ENCODE data around the gene MME. TPM values are rescaled to one million over a fixed set of nuclear protein-coding genes. Genes with fewer than 3 reads are reported as not detected.

MME gene
- total RNA-seq, 1 experiment from 2014 or later: 23.9 TPM

GRCh38 chr3:155227141-155227540, 147.0 kb downstream of the MME start:
- H3K9me3 Mint-ChIP-seq: peaks cover 9% of the 10 kb centered on the region; the same call in 1 of the 2 replicates
- no peaks in the 10 kb centered on the region for H3K4me1 Mint-ChIP-seq
- DNase-seq (ENCODE audit: low spot score) (no peak), ATAC-seq (no peak)
- POLR2A ChIA-PET: no interaction called here
- H3K27me3 Mint-ChIP-seq (ENCODE audit: low read depth): no peaks in the 10 kb centered on the region
- no peak overlapping the region for H3K27ac Mint-ChIP-seq
- H3K36me3 Mint-ChIP-seq: peaks cover 10% of the 10 kb centered on the region
- CTCF ChIA-PET: no interaction called here
- H3K4me3 Mint-ChIP-seq: no peak overlapping the region
- TF ChIP-seq ATF3 (CRISPR knock-in tag; conservative IDR thresholded peaks at IDR 0.05) (no peak), TEAD1 (CRISPR knock-in tag; IDR thresholded peaks at IDR 0.05) (no peak), NR1H2 (CRISPR knock-in tag; IDR thresholded peaks at IDR 0.05) (no peak), FOXP1 (CRISPR knock-in tag; IDR thresholded peaks at IDR 0.05; ENCODE audit: borderline replicate concordance) (no peak), TCF7 (CRISPR knock-in tag; IDR thresholded peaks at IDR 0.05; ENCODE audit: low read depth) (no peak), ZNF121 (CRISPR knock-in tag; IDR thresholded peaks at IDR 0.05) (no peak), ZNF138 (CRISPR knock-in tag; conservative IDR thresholded peaks at IDR 0.05) (no peak), HMGA2 (CRISPR knock-in tag; IDR thresholded peaks at IDR 0.05) (no peak), CREM (CRISPR knock-in tag; IDR thresholded peaks at IDR 0.05) (no peak), USF1 (CRISPR knock-in tag; IDR thresholded peaks at IDR 0.05) (no peak), ZNF232 (CRISPR knock-in tag; IDR thresholded peaks at IDR 0.05) (no peak), SMAD3 (CRISPR knock-in tag; IDR thresholded peaks at IDR 0.05; ENCODE audit: borderline replicate concordance) (no peak), USF2 (CRISPR knock-in tag; IDR thresholded peaks at IDR 0.05) (no peak)

GRCh38 chr3:155228676-155229075, 148.6 kb downstream of the MME start:
- no peaks in the 10 kb centered on the region for H3K4me1 Mint-ChIP-seq
- H3K27ac Mint-ChIP-seq: no peak overlapping the region
- ChIA-PET CTCF (no interaction called here), POLR2A (no interaction called here)
- TF ChIP-seq IRF2 (CRISPR knock-in tag; IDR thresholded peaks at IDR 0.05; ENCODE audit: borderline replicate concordance, low read depth) (no peak), CTCF (IDR thresholded peaks at IDR 0.05) (no peak), PRRX2 (CRISPR knock-in tag; IDR thresholded peaks at IDR 0.05) (no peak)
- DNase-seq (ENCODE audit: low spot score) (no peak), ATAC-seq (no peak)
- H3K9me3 Mint-ChIP-seq: peaks cover 5% of the 10 kb centered on the region; the same call in 1 of the 2 replicates
- H3K27me3 Mint-ChIP-seq (ENCODE audit: low read depth): no peaks in the 10 kb centered on the region
- H3K36me3 Mint-ChIP-seq: peaks cover 10% of the 10 kb centered on the region
- H3K4me3 Mint-ChIP-seq: no peak overlapping the region

GRCh38 chr3:155229086-155229485, 149.0 kb downstream of the MME start:
- POLR2A ChIA-PET: no interaction called here

GRCh38 chr3:155230382-155230781, 150.3 kb downstream of the MME start:
- POLR2A ChIA-PET: no interaction called here
- Mint-ChIP-seq H3K27ac (no peak overlapping the region), H3K9me3 (peaks cover 9% of the 10 kb centered on the region), H3K36me3 (peaks cover 5% of the 10 kb centered on the region; the same call in 1 of the 2 replicates), H3K27me3 (ENCODE audit: low read depth) (no peaks in the 10 kb centered on the region), H3K4me3 (no peak overlapping the region), H3K4me1 (no peaks in the 10 kb centered on the region)
- CTCF ChIA-PET: no interaction called here
- no peak for TF ChIP-seq MLX (CRISPR knock-in tag; IDR thresholded peaks at IDR 0.05)
- DNase-seq (ENCODE audit: low spot score): no peak
- no peak for ATAC-seq

More at GRCh38 chr3:155229086-155229485, 149.0 kb downstream of the MME start:
- H3K4me3 Mint-ChIP-seq: no peak overlapping the region
- ATAC-seq (no peak), DNase-seq (ENCODE audit: low spot score) (no peak)
- H3K4me1 Mint-ChIP-seq: no peaks in the 10 kb centered on the region
- H3K27me3 Mint-ChIP-seq (ENCODE audit: low read depth): no peaks in the 10 kb centered on the region
- no peak overlapping the region for H3K27ac Mint-ChIP-seq
- peaks cover 4% of the 10 kb centered on the region; the same call in 1 of the 2 replicates for H3K9me3 Mint-ChIP-seq
- CTCF ChIA-PET: no interaction called here
- TF ChIP-seq ESRRA (CRISPR knock-in tag; IDR thresholded peaks at IDR 0.05; ENCODE audit: borderline replicate concordance): no peak
- H3K36me3 Mint-ChIP-seq: peaks cover 10% of the 10 kb centered on the region

Data from WTC11 (cell line).